ENCODE results near the gene FABP7. TPM values are rescaled to one million over a fixed set of nuclear protein-coding genes. Genes with fewer than 3 reads are reported as not detected.

The FABP7 gene
- polyA plus RNA-seq, 2 of the 4 experiments (the other 2 are of a cell fraction): not detected

GRCh38 chr6:122736163-122736562 lies 43.4 kb upstream of the FABP7 start:
- DNase-seq (ENCODE audit: low read depth in 1 of 2, low spot score in 1 of 2) (no peak), FAIRE-seq (no peak), ATAC-seq (no peak)
- H3K4me1 ChIP-seq: no peaks in the 10 kb centered on the region
- H3K4me2 ChIP-seq: no peak overlapping the region
- WGBS (ENCODE audit: missing lambda C conversion rate): 68% methylated on average over 4 of the region's 4 CpGs
- TF ChIP-seq, protein P1, sequence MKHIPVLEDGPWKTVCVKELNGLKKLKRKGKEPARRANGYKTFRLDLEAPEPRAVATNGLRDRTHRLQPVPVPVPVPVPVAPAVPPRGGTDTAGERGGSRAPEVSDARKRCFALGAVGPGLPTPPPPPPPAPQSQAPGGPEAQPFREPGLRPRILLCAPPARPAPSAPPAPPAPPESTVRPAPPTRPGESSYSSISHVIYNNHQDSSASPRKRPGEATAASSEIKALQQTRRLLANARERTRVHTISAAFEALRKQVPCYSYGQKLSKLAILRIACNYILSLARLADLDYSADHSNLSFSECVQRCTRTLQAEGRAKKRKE (CRISPR knock-in tag; IDR thresholded peaks at IDR 0.05; ENCODE audit: low read depth): no peak
- TF ChIP-seq HOXA7 (CRISPR knock-in tag; IDR thresholded peaks at IDR 0.05) (no peak), MAZ (IDR thresholded peaks at IDR 0.05; ENCODE audit: borderline replicate concordance, low read depth, low read length) (no peak), CTCF (IDR thresholded peaks at IDR 0.05) (no peak), USF2 (IDR thresholded peaks at IDR 0.05) (no peak), RFX5 (IDR thresholded peaks at IDR 0.05) (no peak), ZFP36 (IDR thresholded peaks at IDR 0.05; ENCODE audit: borderline replicate concordance, partially characterized antibody) (no peak), KDM5A (IDR thresholded peaks at IDR 0.05) (no peak), NFE2L2 (conservative IDR thresholded peaks at IDR 0.05; ENCODE audit: low read length) (no peak), NPAS2 (CRISPR knock-in tag; IDR thresholded peaks at IDR 0.05; ENCODE audit: borderline replicate concordance) (no peak), POLR2AphosphoS2 (conservative IDR thresholded peaks at IDR 0.05; ENCODE audit: low read length) (no peak), FOSL2 (IDR thresholded peaks at IDR 0.05) (no peak), FOSL2 (CRISPR knock-in tag; IDR thresholded peaks at IDR 0.05) (no peak), CEBPB (IDR thresholded peaks at IDR 0.05) (no peak), JUN (IDR thresholded peaks at IDR 0.05) (no peak), BCL3 (IDR thresholded peaks at IDR 0.05) (no peak), CBX8 (IDR thresholded peaks at IDR 0.05) (no peak), ZNF302 (CRISPR knock-in tag; IDR thresholded peaks at IDR 0.05) (no peak), TP53 (CRISPR knock-in tag; IDR thresholded peaks at IDR 0.05) (no peak)
- no peaks in the 10 kb centered on the region for H3K9me3 ChIP-seq
- CTCF ChIA-PET: interaction anchor here (0.6 to 8.5 kb wide), 2 partner anchors 9 to 103 kb away, joined by 4 to 76 read pairs; no protein-coding TSS in a partner anchor
- no peak overlapping the region for H3K27ac ChIP-seq
- H3K4me3 ChIP-seq: no peak overlapping the region
- POLR2A ChIA-PET: no interaction called here

DNA sequence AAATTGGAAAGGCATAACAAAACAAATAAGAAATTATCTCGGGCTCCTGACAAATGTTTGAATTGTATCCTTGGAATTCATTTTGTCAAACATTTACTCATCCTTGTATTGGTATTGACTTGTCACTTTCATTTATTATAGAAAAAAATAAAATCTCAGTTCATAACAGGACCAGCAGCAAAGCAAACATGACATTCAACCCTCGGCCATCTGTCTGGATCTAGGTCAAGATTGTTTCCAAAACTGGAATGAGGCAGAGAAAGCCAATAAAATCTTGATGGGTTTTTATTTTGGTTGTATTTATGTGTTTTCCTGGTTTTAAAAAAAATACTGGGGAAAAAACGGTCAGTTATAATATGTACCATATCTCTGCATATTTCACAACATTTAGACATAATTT lies 42.9 kb upstream of the FABP7 start:
- POLR2A ChIA-PET: no interaction called here
- no peak overlapping the region for H3K27ac ChIP-seq
- H3K4me3 ChIP-seq: no peak overlapping the region
- TF ChIP-seq NR3C1 (IDR thresholded peaks at IDR 0.05) (no peak), JUNB (IDR thresholded peaks at IDR 0.05) (no peak), RNF2 (IDR thresholded peaks at IDR 0.05; ENCODE audit: borderline replicate concordance, low read depth) (no peak), KDM5A (IDR thresholded peaks at IDR 0.05) (no peak), MAZ (IDR thresholded peaks at IDR 0.05; ENCODE audit: borderline replicate concordance, low read depth, low read length) (no peak), RFX5 (IDR thresholded peaks at IDR 0.05) (no peak), ZFP36 (IDR thresholded peaks at IDR 0.05; ENCODE audit: borderline replicate concordance, partially characterized antibody) (no peak), BHLHE40 (IDR thresholded peaks at IDR 0.05; ENCODE audit: low read depth, low read length) (no peak), TFCP2L1 (CRISPR knock-in tag; IDR thresholded peaks at IDR 0.05) (no peak)
- TF ChIP-seq, protein P2, sequence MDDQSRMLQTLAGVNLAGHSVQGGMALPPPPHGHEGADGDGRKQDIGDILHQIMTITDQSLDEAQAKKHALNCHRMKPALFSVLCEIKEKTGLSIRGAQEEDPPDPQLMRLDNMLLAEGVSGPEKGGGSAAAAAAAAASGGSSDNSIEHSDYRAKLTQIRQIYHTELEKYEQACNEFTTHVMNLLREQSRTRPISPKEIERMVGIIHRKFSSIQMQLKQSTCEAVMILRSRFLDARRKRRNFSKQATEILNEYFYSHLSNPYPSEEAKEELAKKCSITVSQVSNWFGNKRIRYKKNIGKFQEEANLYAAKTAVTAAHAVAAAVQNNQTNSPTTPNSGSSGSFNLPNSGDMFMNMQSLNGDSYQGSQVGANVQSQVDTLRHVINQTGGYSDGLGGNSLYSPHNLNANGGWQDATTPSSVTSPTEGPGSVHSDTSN (IDR thresholded peaks at IDR 0.05): no peak
- no peaks in the 10 kb centered on the region for H3K9me3 ChIP-seq
- CTCF ChIA-PET: interaction anchor here (8.5 kb wide), 1 partner anchor 102 kb away, joined by 76 read pairs; no protein-coding TSS in a partner anchor
- H3K4me1 ChIP-seq: no peaks in the 10 kb centered on the region
- 8% methylated on average over 3 of the region's 3 CpGs for WGBS (ENCODE audit: missing lambda C conversion rate)
- no peak for FAIRE-seq
- no peak for DNase-seq (ENCODE audit: low read depth in 1 of 2, low spot score in 1 of 2)
- no peak for ATAC-seq
- H3K4me2 ChIP-seq: no peak overlapping the region

Data from A549 (cell line).